ENCODE measurements around the gene KLHL3. TPM values are rescaled to one million over a fixed set of nuclear protein-coding genes. Genes with fewer than 3 reads are reported as not detected.

KLHL3 gene
- total and polyA plus RNA-seq, 7 experiments from 2014 or later: 4.6 to 47.3 (median 17.8) TPM

- ChIA-PET CTCF (no interaction called here), POLR2A (no interaction called here)
- no peak overlapping the region for H3K4me3 Mint-ChIP-seq
- ATAC-seq (peak; percentile 83), DNase-seq (no peak)
- H3K36me3 Mint-ChIP-seq: peaks cover 0 to 8% (median 0%) of the 10 kb centered on the region in 5 donors
- Histone ChIP-seq H3K27me3 (ENCODE audit: control insufficient read depth in 2 of 2, insufficient read depth in 2 of 2, low read length in 2 of 2) (no peaks in the 10 kb centered on the region), H3K36me3 (ENCODE audit: control insufficient read depth in 2 of 3, insufficient read depth in 3 of 3, low read length in 3 of 3) (no peaks in the 10 kb centered on the region), H3K4me1 (ENCODE audit: control insufficient read depth in 2 of 2, insufficient read depth in 2 of 2, low read length in 2 of 2) (no peaks in the 10 kb centered on the region), H3K27ac (ENCODE audit: low read depth, low read length) (no peak overlapping the region), H3K9me3 (ENCODE audit: control insufficient read depth in 2 of 3, low read length in 3 of 3) (no peaks in the 10 kb centered on the region), H3K4me3 (ENCODE audit: low read length) (no peak overlapping the region)
- peaks cover 0 to 5% (median 0%) of the 10 kb centered on the region in 7 donors for H3K4me1 Mint-ChIP-seq
- peak overlapping the region in 1 of 9 donors; percentile 36 for H3K27ac Mint-ChIP-seq
- intact Hi-C loops (cut with micrococcal nuclease): no loop called here
- H3K9me3 Mint-ChIP-seq: peaks cover 0 to 3% (median 0%) of the 10 kb centered on the region in 11 donors
- H3K27me3 Mint-ChIP-seq: peaks cover 0 to 13% (median 8%) of the 10 kb centered on the region in 5 donors
Observed at GRCh38 chr5:137613554-137614265, 122.2 kb downstream of the KLHL3 start.

GRCh38 chr5:137612576-137612975, 123.3 kb downstream of the KLHL3 start:
- no peaks in the 10 kb centered on the region for H3K27me3 ChIP-seq (ENCODE audit: control insufficient read depth in 2 of 2, insufficient read depth in 2 of 2, low read length in 2 of 2)
- Mint-ChIP-seq H3K4me1 (peaks cover 0 to 5% (median 0%) of the 10 kb centered on the region in 7 donors), H3K36me3 (peaks cover 0 to 2% (median 0%) of the 10 kb centered on the region in 5 donors), H3K9me3 (peaks cover 0 to 3% (median 0%) of the 10 kb centered on the region in 11 donors), H3K27me3 (peaks cover 0 to 22% (median 13%) of the 10 kb centered on the region in 5 donors), H3K4me3 (no peak overlapping the region), H3K27ac (no peak overlapping the region)
- H3K36me3 ChIP-seq (ENCODE audit: control insufficient read depth in 2 of 3, insufficient read depth in 3 of 3, low read length in 3 of 3): no peaks in the 10 kb centered on the region
- ATAC-seq (no peak), DNase-seq (no peak)
- intact Hi-C loops (cut with micrococcal nuclease): no loop called here
- H3K4me3 ChIP-seq (ENCODE audit: low read length): no peak overlapping the region
- H3K4me1 ChIP-seq (ENCODE audit: control insufficient read depth in 2 of 2, insufficient read depth in 2 of 2, low read length in 2 of 2): no peaks in the 10 kb centered on the region
- H3K27ac ChIP-seq (ENCODE audit: low read depth, low read length): no peak overlapping the region
- H3K9me3 ChIP-seq (ENCODE audit: control insufficient read depth in 2 of 3, low read length in 3 of 3): no peaks in the 10 kb centered on the region
- ChIA-PET CTCF (no interaction called here), POLR2A (no interaction called here)

GRCh38 chr5:137611794-137612435, 124.0 kb downstream of the KLHL3 start:
- no peak overlapping the region for H3K27ac Mint-ChIP-seq
- CTCF ChIA-PET: no interaction called here
- intact Hi-C loops (cut with micrococcal nuclease): no loop called here
- H3K4me3 Mint-ChIP-seq: no peak overlapping the region
- Histone ChIP-seq H3K4me1 (ENCODE audit: control insufficient read depth in 2 of 2, insufficient read depth in 2 of 2, low read length in 2 of 2) (no peaks in the 10 kb centered on the region), H3K27me3 (ENCODE audit: control insufficient read depth in 2 of 2, insufficient read depth in 2 of 2, low read length in 2 of 2) (no peaks in the 10 kb centered on the region), H3K27ac (ENCODE audit: low read depth, low read length) (no peak overlapping the region), H3K36me3 (ENCODE audit: control insufficient read depth in 2 of 3, insufficient read depth in 3 of 3, low read length in 3 of 3) (no peaks in the 10 kb centered on the region), H3K4me3 (ENCODE audit: low read length) (no peak overlapping the region), H3K9me3 (ENCODE audit: control insufficient read depth in 2 of 3, low read length in 3 of 3) (no peaks in the 10 kb centered on the region)
- H3K9me3 Mint-ChIP-seq: peaks cover 0 to 3% (median 0%) of the 10 kb centered on the region in 11 donors
- H3K27me3 Mint-ChIP-seq: peaks cover 4 to 26% (median 13%) of the 10 kb centered on the region in 5 donors
- ATAC-seq: no peak
- H3K36me3 Mint-ChIP-seq: no peaks in the 10 kb centered on the region
- DNase-seq: no peak
- peaks cover 0 to 5% (median 0%) of the 10 kb centered on the region in 7 donors for H3K4me1 Mint-ChIP-seq
- POLR2A ChIA-PET: no interaction called here

GRCh38 chr5:137611011-137611580, 124.8 kb downstream of the KLHL3 start:
- Histone ChIP-seq H3K27ac (ENCODE audit: low read depth, low read length) (no peak overlapping the region), H3K9me3 (ENCODE audit: control insufficient read depth in 2 of 3, low read length in 3 of 3) (no peaks in the 10 kb centered on the region), H3K4me3 (ENCODE audit: low read length) (no peak overlapping the region), H3K36me3 (ENCODE audit: control insufficient read depth in 2 of 3, insufficient read depth in 3 of 3, low read length in 3 of 3) (no peaks in the 10 kb centered on the region), H3K27me3 (ENCODE audit: control insufficient read depth in 2 of 2, insufficient read depth in 2 of 2, low read length in 2 of 2) (no peaks in the 10 kb centered on the region), H3K4me1 (ENCODE audit: control insufficient read depth in 2 of 2, insufficient read depth in 2 of 2, low read length in 2 of 2) (no peaks in the 10 kb centered on the region)
- Mint-ChIP-seq H3K27me3 (peaks cover 6 to 27% (median 13%) of the 10 kb centered on the region in 5 donors), H3K27ac (peak overlapping the region in 1 of 9 donors; percentile 2), H3K36me3 (no peaks in the 10 kb centered on the region), H3K4me1 (peaks cover 0 to 5% (median 0%) of the 10 kb centered on the region in 7 donors), H3K9me3 (peaks cover 0 to 3% (median 0%) of the 10 kb centered on the region in 11 donors), H3K4me3 (no peak overlapping the region)
- no peak for ATAC-seq
- DNase-seq: no peak
- intact Hi-C loops (cut with micrococcal nuclease): no loop called here
- POLR2A ChIA-PET: no interaction called here
- CTCF ChIA-PET: interaction anchor here (1.0 kb wide), 1 partner anchor 10 kb away, joined by 3 read pairs; no protein-coding TSS in a partner anchor

- no peak overlapping the region for H3K27ac ChIP-seq (ENCODE audit: low read depth, low read length)
- H3K27me3 ChIP-seq (ENCODE audit: control insufficient read depth in 2 of 2, insufficient read depth in 2 of 2, low read length in 2 of 2): no peaks in the 10 kb centered on the region
- Mint-ChIP-seq H3K4me1 (peaks cover 0 to 5% (median 0%) of the 10 kb centered on the region in 7 donors), H3K27ac (no peak overlapping the region), H3K36me3 (no peaks in the 10 kb centered on the region), H3K9me3 (peaks cover 0 to 3% (median 0%) of the 10 kb centered on the region in 11 donors), H3K4me3 (no peak overlapping the region), H3K27me3 (peaks cover 10 to 32% (median 13%) of the 10 kb centered on the region in 5 donors)
- H3K4me3 ChIP-seq (ENCODE audit: low read length): no peak overlapping the region
- H3K36me3 ChIP-seq (ENCODE audit: control insufficient read depth in 2 of 3, insufficient read depth in 3 of 3, low read length in 3 of 3): no peaks in the 10 kb centered on the region
- no peaks in the 10 kb centered on the region for H3K9me3 ChIP-seq (ENCODE audit: control insufficient read depth in 2 of 3, low read length in 3 of 3)
- DNase-seq (no peak), ATAC-seq (no peak)
- intact Hi-C loops (cut with micrococcal nuclease): no loop called here
- no peaks in the 10 kb centered on the region for H3K4me1 ChIP-seq (ENCODE audit: control insufficient read depth in 2 of 2, insufficient read depth in 2 of 2, low read length in 2 of 2)
- POLR2A ChIA-PET: interaction anchor here (0.6 kb wide), 1 partner anchor 729 kb away, joined by 3 read pairs; no protein-coding TSS in a partner anchor
- CTCF ChIA-PET: interaction anchor here (1.0 kb wide), 1 partner anchor 9 kb away, joined by 3 read pairs; no protein-coding TSS in a partner anchor
Observed at GRCh38 chr5:137610598-137610997, 125.3 kb downstream of the KLHL3 start.

- H3K9me3 ChIP-seq (ENCODE audit: control insufficient read depth in 2 of 3, low read length in 3 of 3): no peaks in the 10 kb centered on the region
- no peaks in the 10 kb centered on the region for H3K27me3 ChIP-seq (ENCODE audit: control insufficient read depth in 2 of 2, insufficient read depth in 2 of 2, low read length in 2 of 2)
- intact Hi-C loops (cut with micrococcal nuclease): no loop called here
- H3K4me3 Mint-ChIP-seq: no peak overlapping the region
- peaks cover 0 to 4% (median 0%) of the 10 kb centered on the region in 11 donors for H3K9me3 Mint-ChIP-seq
- no peak overlapping the region for H3K4me3 ChIP-seq (ENCODE audit: low read length)
- ATAC-seq (no peak), DNase-seq (no peak)
- ChIA-PET CTCF (no interaction called here), POLR2A (no interaction called here)
- peaks cover 0 to 3% (median 0%) of the 10 kb centered on the region in 7 donors for H3K4me1 Mint-ChIP-seq
- no peak overlapping the region for H3K27ac ChIP-seq (ENCODE audit: low read depth, low read length)
- H3K4me1 ChIP-seq (ENCODE audit: control insufficient read depth in 2 of 2, insufficient read depth in 2 of 2, low read length in 2 of 2): no peaks in the 10 kb centered on the region
- no peaks in the 10 kb centered on the region for H3K36me3 ChIP-seq (ENCODE audit: control insufficient read depth in 2 of 3, insufficient read depth in 3 of 3, low read length in 3 of 3)
- H3K36me3 Mint-ChIP-seq: no peaks in the 10 kb centered on the region
- peaks cover 13 to 45% (median 19%) of the 10 kb centered on the region in 5 donors for H3K27me3 Mint-ChIP-seq
- no peak overlapping the region for H3K27ac Mint-ChIP-seq
Observed at GRCh38 chr5:137609127-137609526, 126.8 kb downstream of the KLHL3 start.

Data from naive thymus-derived CD4-positive, alpha-beta T cell (primary cell).